ENCODE measurements around the gene VWA3A. TPM values are rescaled to one million over a fixed set of nuclear protein-coding genes. Genes with fewer than 3 reads are reported as not detected.
"Not testable (repeated sequence)": the region's sequence is repeated elsewhere in the genome, so short reads cannot be mapped to it uniquely, and the experiment has no call there.

The VWA3A gene
- total RNA-seq, 2 donors from 2014 or later: 0.33 to 0.52 TPM

DNA sequence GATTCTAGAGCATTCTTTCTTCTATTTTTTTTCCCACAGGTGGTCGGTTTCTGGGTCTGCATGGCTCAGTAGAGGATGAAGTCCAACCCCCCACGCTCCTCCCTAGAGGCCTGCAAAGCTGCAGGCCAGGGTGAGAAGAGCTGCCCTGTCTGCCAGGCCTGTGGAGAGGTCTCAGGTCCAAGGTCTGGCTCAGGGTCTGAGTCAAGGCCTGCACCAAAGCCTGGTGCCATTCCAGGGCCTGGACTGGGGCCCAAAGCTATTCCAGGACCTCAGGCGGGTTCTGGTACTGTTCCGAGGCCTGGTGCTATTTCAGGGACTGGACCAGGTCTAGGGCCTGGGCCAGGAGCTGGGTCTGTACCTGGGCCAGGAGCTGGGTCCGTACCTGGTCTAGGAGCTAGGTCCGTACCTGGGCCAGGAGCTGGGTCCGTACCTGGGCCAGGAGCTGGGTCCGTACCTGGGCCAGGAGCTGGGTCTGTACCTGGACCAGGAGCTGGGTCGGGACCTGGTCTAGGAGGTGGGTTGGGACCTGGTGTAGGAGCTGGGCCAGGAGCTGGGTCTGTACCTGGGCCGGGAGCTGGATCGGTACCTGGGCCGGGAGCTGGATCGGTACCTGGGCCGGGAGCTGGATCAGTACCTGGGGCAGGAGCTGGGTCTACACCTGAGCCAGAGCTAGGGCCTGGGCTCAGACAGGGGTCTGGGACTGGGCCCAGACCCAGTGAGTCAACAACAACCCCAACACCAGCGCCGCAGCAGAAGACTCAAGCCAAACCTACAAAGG lies 73.4 kb downstream of the VWA3A start:
- 83 to 91% methylated on average over 4 to 14 of the region's 16 CpGs for WGBS, 2 donors
- DNase-seq (no peak), ATAC-seq (no peak)
- Histone ChIP-seq H3K27ac (no peak overlapping the region), H3K27me3 (no peaks in the 10 kb centered on the region), H3K4me3 (no peak overlapping the region), H3K36me3 (replicated peaks in 1 of 2; ENCODE audit: insufficient read depth in 1 of 2, low read depth in 2 of 2) (no peaks in the 10 kb centered on the region), H3K9me3 (no peaks in the 10 kb centered on the region), H3K4me1 (peaks cover 5% of the 10 kb centered on the region)
- TF ChIP-seq, protein P1, sequence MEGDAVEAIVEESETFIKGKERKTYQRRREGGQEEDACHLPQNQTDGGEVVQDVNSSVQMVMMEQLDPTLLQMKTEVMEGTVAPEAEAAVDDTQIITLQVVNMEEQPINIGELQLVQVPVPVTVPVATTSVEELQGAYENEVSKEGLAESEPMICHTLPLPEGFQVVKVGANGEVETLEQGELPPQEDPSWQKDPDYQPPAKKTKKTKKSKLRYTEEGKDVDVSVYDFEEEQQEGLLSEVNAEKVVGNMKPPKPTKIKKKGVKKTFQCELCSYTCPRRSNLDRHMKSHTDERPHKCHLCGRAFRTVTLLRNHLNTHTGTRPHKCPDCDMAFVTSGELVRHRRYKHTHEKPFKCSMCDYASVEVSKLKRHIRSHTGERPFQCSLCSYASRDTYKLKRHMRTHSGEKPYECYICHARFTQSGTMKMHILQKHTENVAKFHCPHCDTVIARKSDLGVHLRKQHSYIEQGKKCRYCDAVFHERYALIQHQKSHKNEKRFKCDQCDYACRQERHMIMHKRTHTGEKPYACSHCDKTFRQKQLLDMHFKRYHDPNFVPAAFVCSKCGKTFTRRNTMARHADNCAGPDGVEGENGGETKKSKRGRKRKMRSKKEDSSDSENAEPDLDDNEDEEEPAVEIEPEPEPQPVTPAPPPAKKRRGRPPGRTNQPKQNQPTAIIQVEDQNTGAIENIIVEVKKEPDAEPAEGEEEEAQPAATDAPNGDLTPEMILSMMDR (IDR thresholded peaks at IDR 0.05): no peak
- no peak for TF ChIP-seq POLR2A (IDR thresholded peaks at IDR 0.05)
- intact Hi-C loops (cut with DNase I): no loop called here

DNA sequence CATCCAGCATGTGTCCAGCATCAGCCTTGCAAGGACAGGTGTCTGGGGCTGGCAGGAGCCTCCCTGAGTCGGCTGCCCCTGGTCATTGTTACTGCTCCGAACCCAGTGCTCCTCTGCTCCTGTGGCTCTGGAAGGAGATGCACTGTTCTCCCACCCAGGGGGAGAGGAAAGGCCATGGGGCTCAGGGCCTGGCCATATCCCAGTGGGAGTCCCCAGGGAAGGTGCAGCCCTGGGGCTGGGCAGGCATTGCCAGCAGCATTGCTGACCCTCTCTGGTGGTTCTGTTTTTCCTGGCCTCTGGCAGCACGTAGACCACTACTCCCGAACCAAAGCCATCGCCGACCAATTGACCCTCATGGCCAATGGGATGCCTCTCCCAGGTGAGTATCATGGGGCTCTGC lies 79.6 kb downstream of the VWA3A start:
- Histone ChIP-seq H3K27me3 (no peaks in the 10 kb centered on the region), H3K9me3 (no peaks in the 10 kb centered on the region), H3K27ac (no peak overlapping the region), H3K4me1 (no peaks in the 10 kb centered on the region), H3K4me3 (no peak overlapping the region), H3K36me3 (replicated peaks in 1 of 2; ENCODE audit: insufficient read depth in 1 of 2, low read depth in 2 of 2) (no peaks in the 10 kb centered on the region)
- 80 to 86% methylated on average over 6 of the region's 6 CpGs for whole genome bisulfite sequencing, 2 donors
- intact Hi-C loops (cut with DNase I): loop anchor here (10.0 kb wide), 1 partner anchor 227 kb away; no protein-coding TSS in a partner anchor
- DNase-seq: no peak
- ATAC-seq: no peak
- TF ChIP-seq, protein P1 (IDR thresholded peaks at IDR 0.05): no peak
- no peak for TF ChIP-seq POLR2A (IDR thresholded peaks at IDR 0.05)

DNA sequence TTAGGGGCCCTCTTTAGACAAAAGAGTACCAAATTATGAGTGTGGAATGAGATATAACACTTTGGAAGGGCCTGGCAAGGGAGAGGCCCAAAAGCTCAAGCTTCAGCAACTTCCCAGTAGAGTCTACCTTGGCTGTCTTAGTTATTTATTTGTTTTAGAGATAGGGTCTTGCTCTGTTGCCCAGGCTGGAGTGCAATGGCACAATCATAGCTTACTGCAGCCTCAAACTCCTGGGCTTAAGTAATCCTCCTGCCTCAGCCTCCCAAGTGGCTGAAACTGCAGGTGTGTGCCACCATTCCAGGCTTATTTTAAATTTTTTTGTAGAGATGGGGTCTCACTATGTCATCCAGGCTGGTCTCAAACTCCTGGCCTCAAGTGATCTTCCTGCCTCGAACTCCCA lies 80.3 kb downstream of the VWA3A start:
- H3K4me1 ChIP-seq; H3K27ac ChIP-seq; H3K27me3 ChIP-seq; H3K4me3 ChIP-seq; DNase-seq; ATAC-seq; H3K36me3 ChIP-seq (replicated peaks in 1 of 2; ENCODE audit: insufficient read depth in 1 of 2, low read depth in 2 of 2); H3K9me3 ChIP-seq: not testable (repeated sequence)
- intact Hi-C loops (cut with DNase I): loop anchor here (10.0 kb wide), 1 partner anchor 228 kb away; no protein-coding TSS in a partner anchor
- WGBS, 2 donors: 81 to 86% methylated on average over 1 of the region's 1 CpG

DNA sequence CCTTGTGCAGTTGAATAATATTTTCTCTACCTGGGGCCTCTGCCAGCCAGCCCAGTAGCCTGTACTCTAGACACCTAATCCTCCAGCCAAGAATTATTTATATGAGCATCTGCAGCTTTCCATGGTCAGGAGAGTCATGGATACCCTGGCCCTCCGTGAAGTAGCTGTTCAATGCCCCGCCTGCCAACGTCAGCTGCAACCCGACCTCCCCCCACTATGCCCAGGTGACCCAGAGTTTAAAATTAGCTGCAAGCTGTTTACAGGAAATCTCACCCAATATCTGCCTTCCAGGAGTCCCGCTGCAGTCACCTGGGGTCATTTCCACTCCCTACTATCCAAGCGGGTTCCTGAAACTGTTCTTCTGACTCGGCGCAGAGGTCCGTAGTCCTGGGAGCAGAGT lies 82.3 kb downstream of the VWA3A start:
- no peak for DNase-seq
- H3K27ac ChIP-seq: no peak overlapping the region
- no peaks in the 10 kb centered on the region for H3K27me3 ChIP-seq
- WGBS, 2 donors: 45 to 49% methylated on average over 9 of the region's 9 CpGs
- H3K4me1 ChIP-seq: no peaks in the 10 kb centered on the region
- no peaks in the 10 kb centered on the region for H3K9me3 ChIP-seq
- H3K4me3 ChIP-seq: no peak overlapping the region
- TF ChIP-seq, protein P1 (IDR thresholded peaks at IDR 0.05): no peak
- no peak for TF ChIP-seq POLR2A (IDR thresholded peaks at IDR 0.05)
- intact Hi-C loops (cut with DNase I): loop anchor here (10.0 kb wide), 1 partner anchor 230 kb away; no protein-coding TSS in a partner anchor
- no peaks in the 10 kb centered on the region for H3K36me3 ChIP-seq (replicated peaks in 1 of 2; ENCODE audit: insufficient read depth in 1 of 2, low read depth in 2 of 2)
- ATAC-seq: no peak

DNA sequence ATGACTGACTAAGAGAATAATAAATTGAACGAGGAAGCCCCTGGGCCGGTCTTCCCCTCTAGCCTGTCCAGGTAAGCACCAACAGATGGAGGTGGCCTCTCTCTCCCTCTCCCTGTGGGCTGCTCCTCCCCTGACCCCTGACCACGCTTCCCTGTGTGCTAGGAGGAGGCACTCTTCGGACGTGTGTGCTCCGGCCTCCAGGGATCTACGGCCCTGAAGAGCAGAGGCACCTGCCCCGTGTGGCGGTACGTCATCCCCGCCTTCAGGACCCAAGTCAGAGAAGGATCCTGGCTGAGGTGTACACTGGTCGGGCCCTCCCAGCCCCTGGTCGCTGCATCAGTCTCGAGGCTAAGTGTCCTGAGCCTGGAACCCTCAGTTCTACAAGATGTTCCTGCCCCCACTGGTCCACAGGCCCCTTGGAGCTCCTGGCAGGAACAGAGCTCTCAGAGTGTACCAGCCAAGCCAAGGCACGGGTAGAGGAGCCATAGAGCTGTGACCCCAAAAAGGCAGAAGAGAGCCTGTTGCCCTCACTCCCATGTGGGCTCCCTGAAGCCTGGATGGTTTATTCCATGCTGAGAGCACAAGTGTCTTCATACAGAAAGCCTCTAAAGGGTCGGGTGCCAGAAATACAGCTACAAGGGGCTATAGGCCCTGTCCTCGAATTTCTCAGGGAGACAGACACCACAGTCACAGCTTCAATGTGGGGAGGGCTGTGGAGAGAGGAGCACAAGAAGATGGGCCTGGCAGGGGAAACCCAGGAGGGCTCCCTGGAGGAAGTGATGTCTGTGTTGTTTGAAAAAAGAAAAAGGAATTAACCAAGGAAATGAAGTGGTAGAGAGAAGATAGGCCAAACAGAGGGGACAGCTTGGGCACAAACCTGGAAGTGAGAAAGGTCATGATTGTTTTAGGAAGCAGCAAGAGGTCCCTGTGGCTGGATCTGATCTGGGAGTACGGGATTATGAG lies 85.9 kb downstream of the VWA3A start:
- WGBS, 2 donors: 66 to 79% methylated on average over 8 to 18 of the region's 18 CpGs
- no peak overlapping the region for H3K27ac ChIP-seq
- intact Hi-C loops (cut with DNase I): loop anchor here (10.0 kb wide), 1 partner anchor 233 kb away; no protein-coding TSS in a partner anchor
- H3K4me3 ChIP-seq: no peak overlapping the region
- TF ChIP-seq, protein P1 (IDR thresholded peaks at IDR 0.05): no peak
- TF ChIP-seq POLR2A (IDR thresholded peaks at IDR 0.05): no peak
- peak; percentile 9 for ATAC-seq
- no peaks in the 10 kb centered on the region for H3K9me3 ChIP-seq
- DNase-seq: no peak
- H3K27me3 ChIP-seq: no peaks in the 10 kb centered on the region
- H3K4me1 ChIP-seq: no peaks in the 10 kb centered on the region
- H3K36me3 ChIP-seq (replicated peaks in 1 of 2; ENCODE audit: insufficient read depth in 1 of 2, low read depth in 2 of 2): no peaks in the 10 kb centered on the region

Measured in body of pancreas (tissue), 4 donors.